ENCODE data around the gene HIGD2A.
"Not testable (repeated sequence)": the region's sequence is repeated elsewhere in the genome, so short reads cannot be mapped to it uniquely, and the experiment has no call there.

The HIGD2A gene

GRCh38 chr5:176397736-176398420, 9.3 kb downstream of the HIGD2A start:
- Histone ChIP-seq H3K9ac (ENCODE audit: low read depth, low read length) (no peak overlapping the region), H3K36me3 (ENCODE audit: control insufficient read depth, insufficient read depth, low read length) (no peaks in the 10 kb centered on the region), H3K4me1 (ENCODE audit: control insufficient read depth, insufficient read depth, low read length) (no peaks in the 10 kb centered on the region), H3K4me3 (ENCODE audit: low read depth, low read length) (no peak overlapping the region), H3K27me3 (ENCODE audit: control insufficient read depth, insufficient read depth, low read length) (no peaks in the 10 kb centered on the region), H3K9me3 (ENCODE audit: control insufficient read depth, insufficient read depth, low read length) (no peaks in the 10 kb centered on the region), H3K27ac (ENCODE audit: low read depth, low read length) (no peak overlapping the region)

DNA sequence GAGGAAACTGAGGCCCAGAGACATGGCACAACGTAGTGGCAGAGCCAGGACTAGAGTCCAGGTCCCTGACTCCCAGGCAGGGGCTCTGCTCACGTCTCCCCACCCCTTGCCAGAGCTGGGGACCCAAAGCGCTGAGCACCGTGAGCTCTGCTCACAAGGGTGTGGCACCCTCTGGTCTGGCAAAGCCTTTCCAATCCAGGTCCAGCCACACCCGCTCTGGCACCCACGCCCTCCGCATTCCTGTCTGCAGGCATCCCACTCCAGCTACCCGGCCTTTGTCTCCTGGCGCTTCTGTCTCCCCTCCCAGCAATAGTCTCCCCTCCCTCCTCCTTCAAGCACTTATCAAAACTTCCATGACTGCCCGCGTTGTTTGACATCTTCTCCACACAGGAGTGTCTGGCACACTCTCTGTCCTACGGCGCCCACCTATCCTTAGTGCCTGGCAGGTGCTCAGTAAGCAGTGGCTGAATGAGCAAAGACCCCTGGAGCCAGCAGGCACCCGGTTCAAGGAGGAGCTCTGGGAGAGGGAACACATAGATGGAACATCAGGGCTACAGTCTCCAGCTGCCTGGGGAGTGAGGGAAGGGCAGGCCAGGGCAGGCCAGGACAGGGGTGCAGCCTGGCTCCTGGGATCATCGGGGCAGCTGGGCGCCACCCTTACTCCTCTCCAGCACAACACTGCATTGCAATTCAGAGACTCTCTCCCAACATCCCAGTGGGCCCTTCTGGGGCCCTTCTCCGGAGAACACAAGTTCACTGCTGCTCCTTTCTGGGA, 12.0 kb downstream of the HIGD2A start:
- Histone ChIP-seq H3K36me3 (ENCODE audit: control insufficient read depth, insufficient read depth, low read length) (no peaks in the 10 kb centered on the region), H3K27me3 (ENCODE audit: control insufficient read depth, insufficient read depth, low read length) (no peaks in the 10 kb centered on the region), H3K9ac (ENCODE audit: low read depth, low read length) (no peak overlapping the region), H3K9me3 (ENCODE audit: control insufficient read depth, insufficient read depth, low read length) (no peaks in the 10 kb centered on the region), H3K4me1 (ENCODE audit: control insufficient read depth, insufficient read depth, low read length) (no peaks in the 10 kb centered on the region), H3K27ac (ENCODE audit: low read depth, low read length) (no peak overlapping the region), H3K4me3 (ENCODE audit: low read depth, low read length) (no peak overlapping the region)

- no peaks in the 10 kb centered on the region for H3K27me3 ChIP-seq (ENCODE audit: control insufficient read depth, insufficient read depth, low read length)
- no peaks in the 10 kb centered on the region for H3K4me1 ChIP-seq (ENCODE audit: control insufficient read depth, insufficient read depth, low read length)
- no peak overlapping the region for H3K4me3 ChIP-seq (ENCODE audit: low read depth, low read length)
- no peak overlapping the region for H3K27ac ChIP-seq (ENCODE audit: low read depth, low read length)
- no peaks in the 10 kb centered on the region for H3K9me3 ChIP-seq (ENCODE audit: control insufficient read depth, insufficient read depth, low read length)
- no peaks in the 10 kb centered on the region for H3K36me3 ChIP-seq (ENCODE audit: control insufficient read depth, insufficient read depth, low read length)
- no peak overlapping the region for H3K9ac ChIP-seq (ENCODE audit: low read depth, low read length)
Measured at GRCh38 chr5:176401281-176402205, 13.0 kb downstream of the HIGD2A start.

DNA sequence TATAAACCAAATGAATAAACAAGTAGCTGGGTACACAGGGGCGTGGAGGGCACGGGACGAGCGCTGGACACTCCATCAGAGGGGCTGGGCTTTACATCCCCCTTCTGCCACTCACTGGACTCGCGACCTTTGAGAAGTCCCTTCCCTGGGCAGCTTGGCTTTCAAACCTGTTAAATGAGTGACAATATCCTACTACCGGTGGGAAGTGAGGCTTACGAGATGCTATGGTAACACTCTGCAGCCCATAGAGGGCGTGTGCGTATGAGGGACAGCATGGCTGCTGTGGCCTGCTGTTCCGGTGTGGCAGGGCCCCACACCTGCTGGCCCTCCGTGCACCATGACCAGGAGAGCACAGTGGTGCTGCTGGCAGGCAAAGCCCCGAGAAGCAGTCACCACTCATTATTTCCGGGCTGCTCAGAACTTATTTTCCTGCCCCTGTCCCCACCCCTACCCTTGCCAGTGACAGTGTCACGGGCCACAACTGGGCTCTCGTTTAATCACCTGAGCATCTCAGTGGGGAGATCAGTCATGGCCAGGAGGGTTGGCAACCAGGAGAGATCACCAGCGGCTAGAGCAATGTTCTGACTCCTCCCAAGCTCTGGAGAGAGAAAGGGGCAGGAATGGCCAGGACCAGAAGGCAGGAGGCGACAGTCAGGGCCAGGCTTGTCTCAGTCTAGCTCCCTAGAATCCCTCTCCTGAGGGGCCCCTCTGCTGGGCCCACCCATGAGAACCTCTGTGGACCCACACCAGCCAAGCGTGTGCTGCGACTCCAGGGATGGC, 17.3 kb downstream of the HIGD2A start:
- Histone ChIP-seq H3K27ac (ENCODE audit: low read depth, low read length) (no peak overlapping the region), H3K27me3 (ENCODE audit: control insufficient read depth, insufficient read depth, low read length) (no peaks in the 10 kb centered on the region), H3K9me3 (ENCODE audit: control insufficient read depth, insufficient read depth, low read length) (no peaks in the 10 kb centered on the region), H3K36me3 (ENCODE audit: control insufficient read depth, insufficient read depth, low read length) (peaks cover 3% of the 10 kb centered on the region; the same call in 1 of the 2 replicates), H3K4me3 (ENCODE audit: low read depth, low read length) (no peak overlapping the region), H3K9ac (ENCODE audit: low read depth, low read length) (no peak overlapping the region), H3K4me1 (ENCODE audit: control insufficient read depth, insufficient read depth, low read length) (no peaks in the 10 kb centered on the region)

DNA sequence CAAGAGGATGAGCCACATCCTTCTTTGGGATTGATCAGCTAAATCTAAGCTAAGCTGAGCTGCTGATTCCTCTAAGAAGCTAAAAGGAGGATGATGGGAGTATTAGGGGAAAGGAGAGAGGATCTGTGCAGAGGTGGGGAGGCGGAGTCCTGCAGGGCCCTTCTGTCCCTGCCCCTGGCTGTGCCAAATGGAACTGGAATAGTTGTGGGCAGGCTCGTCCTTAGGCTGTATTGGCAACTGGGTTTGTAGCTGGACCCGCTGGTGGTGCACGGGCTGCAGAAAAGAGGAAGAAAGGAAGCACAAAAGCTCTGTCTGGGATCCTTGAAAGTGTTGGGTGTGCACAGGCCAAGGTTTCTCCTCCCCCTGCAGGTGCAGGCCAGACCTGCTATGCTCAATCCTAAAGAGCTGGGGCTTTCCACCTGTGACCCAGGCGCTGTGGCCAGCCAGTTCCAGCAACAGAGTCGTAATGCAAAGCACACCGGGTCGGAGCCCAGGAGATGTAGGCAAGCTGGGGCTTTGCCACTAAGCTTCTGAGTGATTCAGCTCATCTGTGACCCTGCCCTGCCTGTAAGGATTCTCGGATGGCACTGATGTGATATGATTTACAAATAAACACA, 18.0 kb downstream of the HIGD2A start:
- no peak overlapping the region for H3K9ac ChIP-seq (ENCODE audit: low read depth, low read length)
- no peaks in the 10 kb centered on the region for H3K27me3 ChIP-seq (ENCODE audit: control insufficient read depth, insufficient read depth, low read length)
- peaks cover 3% of the 10 kb centered on the region; the same call in 1 of the 2 replicates for H3K36me3 ChIP-seq (ENCODE audit: control insufficient read depth, insufficient read depth, low read length)
- no peaks in the 10 kb centered on the region for H3K4me1 ChIP-seq (ENCODE audit: control insufficient read depth, insufficient read depth, low read length)
- no peak overlapping the region for H3K4me3 ChIP-seq (ENCODE audit: low read depth, low read length)
- H3K27ac ChIP-seq (ENCODE audit: low read depth, low read length), result no peak overlapping the region
- H3K9me3 ChIP-seq (ENCODE audit: control insufficient read depth, insufficient read depth, low read length), result no peaks in the 10 kb centered on the region

DNA sequence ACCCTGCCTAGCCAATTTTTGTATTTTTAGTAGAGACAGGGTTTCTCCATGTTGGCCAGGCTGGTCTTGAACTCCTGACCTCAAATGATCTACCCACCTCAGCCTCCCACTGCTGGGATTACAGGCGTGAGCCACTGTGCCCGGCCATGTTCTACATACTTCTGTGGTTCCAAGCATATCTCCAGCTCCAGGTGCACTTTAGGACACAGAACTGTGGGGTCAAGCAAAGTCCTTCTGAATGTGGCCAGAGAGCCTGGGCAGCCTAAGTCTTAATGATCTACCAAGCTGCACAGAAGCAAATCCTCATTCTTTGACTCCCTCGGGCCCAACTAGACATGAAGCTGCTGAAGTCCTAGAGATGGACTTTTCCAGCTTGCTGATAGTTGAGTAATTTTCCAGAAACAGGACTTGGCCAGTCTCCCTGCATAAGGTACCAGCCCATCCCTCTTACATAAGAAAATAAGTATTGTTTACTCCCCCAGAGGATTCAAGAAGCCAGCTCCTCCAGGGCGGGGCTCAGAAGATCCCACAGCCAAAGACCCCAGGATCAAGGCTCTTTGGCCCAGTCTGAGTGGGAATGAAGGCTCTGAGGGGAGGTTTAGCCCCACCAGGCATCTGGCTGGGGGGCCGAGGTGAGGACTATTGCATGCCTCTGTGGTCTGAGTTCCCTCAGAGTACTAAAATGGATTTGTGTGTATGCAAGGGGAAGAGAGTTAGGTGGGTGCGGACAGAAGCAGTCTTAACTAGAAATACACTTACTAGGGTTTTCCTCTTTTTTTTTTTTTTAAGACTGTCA, 19.1 kb downstream of the HIGD2A start:
- Histone ChIP-seq H3K9ac (ENCODE audit: low read depth, low read length) (no peak overlapping the region), H3K27me3 (ENCODE audit: control insufficient read depth, insufficient read depth, low read length) (no peaks in the 10 kb centered on the region), H3K9me3 (ENCODE audit: control insufficient read depth, insufficient read depth, low read length) (no peaks in the 10 kb centered on the region), H3K27ac (ENCODE audit: low read depth, low read length) (no peak overlapping the region), H3K36me3 (ENCODE audit: control insufficient read depth, insufficient read depth, low read length) (peaks cover 3% of the 10 kb centered on the region; the same call in 1 of the 2 replicates), H3K4me1 (ENCODE audit: control insufficient read depth, insufficient read depth, low read length) (no peaks in the 10 kb centered on the region), H3K4me3 (ENCODE audit: low read depth, low read length) (no peak overlapping the region)

GRCh38 chr5:176408252-176408573, 19.7 kb downstream of the HIGD2A start:
- not testable (repeated sequence) for H3K27ac ChIP-seq (ENCODE audit: low read depth, low read length); H3K4me3 ChIP-seq (ENCODE audit: low read depth, low read length); H3K27me3 ChIP-seq (ENCODE audit: control insufficient read depth, insufficient read depth, low read length); H3K9ac ChIP-seq (ENCODE audit: low read depth, low read length); H3K36me3 ChIP-seq (ENCODE audit: control insufficient read depth, insufficient read depth, low read length); H3K9me3 ChIP-seq (ENCODE audit: control insufficient read depth, insufficient read depth, low read length); H3K4me1 ChIP-seq (ENCODE audit: control insufficient read depth, insufficient read depth, low read length)

- no peaks in the 10 kb centered on the region for H3K4me1 ChIP-seq (ENCODE audit: control insufficient read depth, insufficient read depth, low read length)
- H3K36me3 ChIP-seq (ENCODE audit: control insufficient read depth, insufficient read depth, low read length), result peaks cover 3% of the 10 kb centered on the region; the same call in 1 of the 2 replicates
Measured at GRCh38 chr5:176408590-176408989, 20.0 kb downstream of the HIGD2A start.

DNA sequence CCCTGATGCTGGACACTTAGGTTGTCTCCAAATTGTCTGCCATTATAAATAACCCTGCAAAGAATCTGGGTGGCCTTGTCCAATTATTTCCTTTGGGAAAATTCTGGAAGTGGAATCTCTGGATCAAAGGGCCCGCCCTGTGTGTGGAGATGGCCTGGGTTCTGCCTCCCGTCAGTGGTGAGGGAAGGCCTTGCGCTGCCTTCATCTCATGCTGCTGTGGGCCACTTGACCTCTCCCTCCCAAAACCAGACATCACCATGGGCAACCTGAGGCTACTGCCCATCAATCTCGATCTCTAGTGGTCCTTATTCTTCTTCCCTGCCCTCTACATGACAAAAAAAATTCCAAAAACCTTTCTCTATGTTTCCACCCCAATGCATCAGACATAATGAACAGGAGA, 21.2 kb downstream of the HIGD2A start:
- no peak overlapping the region for H3K27ac ChIP-seq (ENCODE audit: low read depth, low read length)
- H3K4me3 ChIP-seq (ENCODE audit: low read depth, low read length), result no peak overlapping the region
- H3K36me3 ChIP-seq (ENCODE audit: control insufficient read depth, insufficient read depth, low read length), result peaks cover 3% of the 10 kb centered on the region; the same call in 1 of the 2 replicates
- H3K9me3 ChIP-seq (ENCODE audit: control insufficient read depth, insufficient read depth, low read length), result no peaks in the 10 kb centered on the region
- no peaks in the 10 kb centered on the region for H3K4me1 ChIP-seq (ENCODE audit: control insufficient read depth, insufficient read depth, low read length)
- no peaks in the 10 kb centered on the region for H3K27me3 ChIP-seq (ENCODE audit: control insufficient read depth, insufficient read depth, low read length)
- no peak overlapping the region for H3K9ac ChIP-seq (ENCODE audit: low read depth, low read length)

More at GRCh38 chr5:176408590-176408989, 20.0 kb downstream of the HIGD2A start:
- H3K4me3 ChIP-seq (ENCODE audit: low read depth, low read length), result no peak overlapping the region
- H3K27ac ChIP-seq (ENCODE audit: low read depth, low read length), result no peak overlapping the region
- H3K9ac ChIP-seq (ENCODE audit: low read depth, low read length), result no peak overlapping the region
- no peaks in the 10 kb centered on the region for H3K9me3 ChIP-seq (ENCODE audit: control insufficient read depth, insufficient read depth, low read length)
- no peaks in the 10 kb centered on the region for H3K27me3 ChIP-seq (ENCODE audit: control insufficient read depth, insufficient read depth, low read length)

Data from HUES48 (cell line).